Sigmoid colon (tissue), 4 donors: ENCODE measurements around the gene PRKAG3.

ENCODE experiments used
- CTCF ChIP-seq, 4 experiments: fragments of 450-650 bp in 3 of 4; fragments of 200-600 bp in 1 of 4; IDR thresholded peaks; one replicate each; pipeline ENCODE4 v1.5.1; 2016 to 2019; ENCODE audit warnings: antibody characterized with exemption in 4 of 4, mild to moderate bottlenecking in 3 of 4, moderate library complexity in 2 of 4
- EP300 ChIP-seq, 4 donors: sonication (generic); formaldehyde crosslinking; IDR thresholded peaks; one replicate each; pipeline ENCODE4 v1.6.1; 2017; ENCODE audit warnings: antibody characterized with exemption in 4 of 4
- POLR2A ChIP-seq, 2 donors: fragments of 450-650 bp; IDR thresholded peaks; one replicate each; pipeline ENCODE4 v1.6.1; 2016; ENCODE audit warnings: antibody characterized with exemption in 2 of 2, mild to moderate bottlenecking in 2 of 2, moderate library complexity in 2 of 2
- POLR2AphosphoS5 ChIP-seq, 4 donors: sonication (generic); formaldehyde crosslinking; IDR thresholded peaks; one replicate each; pipeline ENCODE4 v1.6.1; 2017; ENCODE audit warnings: antibody characterized with exemption in 4 of 4

GRCh38 chr2:218804817-218805216, 26.8 kb downstream of the PRKAG3 start:
- no peak for TF ChIP-seq EP300 (IDR thresholded peaks at IDR 0.05)
- no peak for TF ChIP-seq POLR2A (IDR thresholded peaks at IDR 0.05)
- TF ChIP-seq CTCF (IDR thresholded peaks at IDR 0.05): no peak
- no peak for TF ChIP-seq POLR2AphosphoS5 (IDR thresholded peaks at IDR 0.05)
